ENCODE results near the gene PRR20E. TPM values are rescaled to one million over a fixed set of nuclear protein-coding genes. Genes with fewer than 3 reads are reported as not detected.

PRR20E gene
- total RNA-seq, 1 donor from 2014 or later, result not detected

DNA sequence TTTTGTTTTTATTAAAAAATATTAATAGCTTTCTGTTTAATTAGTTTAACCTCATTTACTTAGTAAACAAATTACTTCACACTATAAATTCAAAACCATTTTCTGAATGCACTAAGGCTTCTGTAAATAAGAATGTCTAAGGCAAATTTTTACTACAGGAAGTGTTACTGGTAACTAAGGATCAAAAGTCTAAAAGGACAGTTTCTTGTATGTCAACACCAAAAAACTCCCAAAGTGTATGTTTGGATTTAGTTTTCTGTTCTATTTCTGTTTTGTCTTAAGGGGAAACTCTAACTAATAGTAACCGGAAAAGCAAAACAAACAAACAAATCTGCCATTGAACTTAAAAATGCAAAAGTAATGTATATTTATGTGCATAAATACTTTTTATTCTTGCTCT, 24.7 kb downstream of the PRR20E start:
- Mint-ChIP-seq H3K36me3 (ENCODE audit: low read depth, unreplicated experiment) (no peaks in the 10 kb centered on the region), H3K4me3 (ENCODE audit: unreplicated experiment) (no peak overlapping the region)

DNA sequence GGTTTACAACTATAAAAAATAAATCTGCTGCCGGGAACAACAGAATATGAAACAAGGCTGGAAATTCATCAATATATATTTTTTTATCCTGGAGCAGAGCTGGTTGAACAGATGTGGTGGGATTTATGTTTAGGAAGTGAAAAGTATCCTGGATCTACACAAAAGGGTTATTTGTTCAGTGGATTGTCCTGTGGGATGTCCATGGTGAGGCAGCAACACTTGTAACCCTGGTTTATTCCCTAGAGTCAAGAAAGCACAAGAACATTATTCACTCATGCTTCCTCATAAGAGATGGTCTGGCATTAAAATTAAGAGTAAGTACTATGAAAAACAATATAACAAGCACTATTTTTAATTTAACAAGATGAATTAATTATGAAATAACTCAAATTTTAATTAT, 46.0 kb downstream of the PRR20E start:
- no peak overlapping the region for H3K27ac Mint-ChIP-seq (ENCODE audit: unreplicated experiment)
- no peak for FAIRE-seq

More for the DNA sequence above, 24.7 kb downstream of the PRR20E start:
- Mint-ChIP-seq H3K9me3 (ENCODE audit: unreplicated experiment) (no peaks in the 10 kb centered on the region), H3K27me3 (ENCODE audit: low read depth, unreplicated experiment) (no peaks in the 10 kb centered on the region), H3K27ac (ENCODE audit: unreplicated experiment) (no peak overlapping the region), H3K4me1 (ENCODE audit: low read depth, unreplicated experiment) (no peaks in the 10 kb centered on the region)
- Histone ChIP-seq H3K36me3 (ENCODE audit: insufficient read depth, low read length) (no peaks in the 10 kb centered on the region), H3K9ac (ENCODE audit: low read length) (no peak overlapping the region), H3K79me2 (ENCODE audit: insufficient read depth, low read length) (no peaks in the 10 kb centered on the region), H3K4me2 (ENCODE audit: low read length) (no peak overlapping the region), H4K20me1 (ENCODE audit: insufficient read depth, low read length) (no peaks in the 10 kb centered on the region), H3K9me3 (ENCODE audit: insufficient read depth, low read depth, low read length) (peaks cover 3% of the 10 kb centered on the region), H3K27ac (ENCODE audit: low read depth, low read length) (no peak overlapping the region), H3K27me3 (ENCODE audit: insufficient read depth, low read length) (no peaks in the 10 kb centered on the region), H3K4me1 (ENCODE audit: insufficient read depth, low read length) (no peaks in the 10 kb centered on the region), H3K4me3 (ENCODE audit: insufficient read depth, low read depth, low read length) (no peak overlapping the region), H2AFZ (ENCODE audit: low read depth, low read length) (no peak overlapping the region)
- DNase-seq (ENCODE audit: low read depth) (no peak), FAIRE-seq (no peak)
- no peak for TF ChIP-seq EZH2 (IDR thresholded peaks at IDR 0.05; ENCODE audit: insufficient read depth, low read length)
- TF ChIP-seq, protein P1, sequence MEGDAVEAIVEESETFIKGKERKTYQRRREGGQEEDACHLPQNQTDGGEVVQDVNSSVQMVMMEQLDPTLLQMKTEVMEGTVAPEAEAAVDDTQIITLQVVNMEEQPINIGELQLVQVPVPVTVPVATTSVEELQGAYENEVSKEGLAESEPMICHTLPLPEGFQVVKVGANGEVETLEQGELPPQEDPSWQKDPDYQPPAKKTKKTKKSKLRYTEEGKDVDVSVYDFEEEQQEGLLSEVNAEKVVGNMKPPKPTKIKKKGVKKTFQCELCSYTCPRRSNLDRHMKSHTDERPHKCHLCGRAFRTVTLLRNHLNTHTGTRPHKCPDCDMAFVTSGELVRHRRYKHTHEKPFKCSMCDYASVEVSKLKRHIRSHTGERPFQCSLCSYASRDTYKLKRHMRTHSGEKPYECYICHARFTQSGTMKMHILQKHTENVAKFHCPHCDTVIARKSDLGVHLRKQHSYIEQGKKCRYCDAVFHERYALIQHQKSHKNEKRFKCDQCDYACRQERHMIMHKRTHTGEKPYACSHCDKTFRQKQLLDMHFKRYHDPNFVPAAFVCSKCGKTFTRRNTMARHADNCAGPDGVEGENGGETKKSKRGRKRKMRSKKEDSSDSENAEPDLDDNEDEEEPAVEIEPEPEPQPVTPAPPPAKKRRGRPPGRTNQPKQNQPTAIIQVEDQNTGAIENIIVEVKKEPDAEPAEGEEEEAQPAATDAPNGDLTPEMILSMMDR (IDR thresholded peaks at IDR 0.05; ENCODE audit: insufficient read depth, low read depth, low read length), result no peak

More for the DNA sequence above, 46.0 kb downstream of the PRR20E start:
- Histone ChIP-seq H3K4me2 (ENCODE audit: low read length) (no peak overlapping the region), H4K20me1 (ENCODE audit: insufficient read depth, low read length) (no peaks in the 10 kb centered on the region), H3K27ac (ENCODE audit: low read depth, low read length) (no peak overlapping the region), H3K79me2 (ENCODE audit: insufficient read depth, low read length) (no peaks in the 10 kb centered on the region), H3K9ac (ENCODE audit: low read length) (no peak overlapping the region), H3K9me3 (ENCODE audit: insufficient read depth, low read depth, low read length) (no peaks in the 10 kb centered on the region), H3K36me3 (ENCODE audit: insufficient read depth, low read length) (no peaks in the 10 kb centered on the region), H3K27me3 (ENCODE audit: insufficient read depth, low read length) (no peaks in the 10 kb centered on the region), H3K4me3 (ENCODE audit: insufficient read depth, low read depth, low read length) (no peak overlapping the region), H2AFZ (ENCODE audit: low read depth, low read length) (no peak overlapping the region), H3K4me1 (ENCODE audit: insufficient read depth, low read length) (no peaks in the 10 kb centered on the region)
- DNase-seq (ENCODE audit: low read depth), result no peak
- TF ChIP-seq, protein P1 (IDR thresholded peaks at IDR 0.05; ENCODE audit: insufficient read depth, low read depth, low read length), result no peak
- no peak for TF ChIP-seq EZH2 (IDR thresholded peaks at IDR 0.05; ENCODE audit: insufficient read depth, low read length)
- Mint-ChIP-seq H3K4me3 (ENCODE audit: unreplicated experiment) (no peak overlapping the region), H3K36me3 (ENCODE audit: low read depth, unreplicated experiment) (no peaks in the 10 kb centered on the region), H3K9me3 (ENCODE audit: unreplicated experiment) (no peaks in the 10 kb centered on the region), H3K27me3 (ENCODE audit: low read depth, unreplicated experiment) (no peaks in the 10 kb centered on the region), H3K4me1 (ENCODE audit: low read depth, unreplicated experiment) (peaks cover under 1% of the 10 kb centered on the region)

Other genes with a start within 250 kb of the PRR20E start
- not detected in 2 replicates for gene PRR20A, start 26.3 kb upstream of the PRR20E start, total RNA-seq
- not detected in 2 replicates for gene PRR20B, start 19.7 kb upstream of the PRR20E start, total RNA-seq
- not detected in 2 replicates for gene PRR20C, start 13.1 kb upstream of the PRR20E start, total RNA-seq
- not detected in 2 replicates for gene PRR20D, start 6.6 kb upstream of the PRR20E start, total RNA-seq